Natural killer cell (primary cell): Measurements from ENCODE around the gene KCNF1. TPM values are rescaled to one million over a fixed set of nuclear protein-coding genes. Genes with fewer than 3 reads are reported as not detected.

Experiments used
- ATAC-seq, 3 donors: fragments of 150-1000 bp in 2 of 3; fragments of 200-7000 bp in 1 of 3; cut with Tn5 transposase; 1 replicate in 1 of 3; 2 replicates in 2 of 3; pipeline ENCODE4 v1.10.0; 2021; ENCODE audit warnings: mild to moderate bottlenecking in 2 of 3, moderate library complexity in 2 of 3
- DNase-seq, 2 donors: peaks; one replicate each; pipeline versions ENCODE4 v3.0.0 to v3.0.0-alpha.2; 2013 to 2021; ENCODE audit warnings: mixed read lengths in 1 of 2
- H3K27ac ChIP-seq: one replicate; pipeline ENCODE4 v1.5.1; 2013; ENCODE audit warnings: mild to moderate bottlenecking, low read length
- H3K27me3 ChIP-seq: one replicate; pipeline ENCODE4 v1.6.1; 2013; ENCODE audit warnings: low read length; ENCODE audit not compliant: control insufficient read depth, insufficient read depth
- H3K36me3 ChIP-seq: one replicate; pipeline ENCODE4 v1.6.1; 2013; ENCODE audit warnings: low read length; ENCODE audit not compliant: control insufficient read depth, insufficient read depth
- H3K4me1 ChIP-seq: one replicate; pipeline ENCODE4 v1.6.1; 2013; ENCODE audit warnings: low read length; ENCODE audit not compliant: control insufficient read depth, insufficient read depth
- H3K4me3 ChIP-seq: one replicate; pipeline ENCODE4 v1.5.1; 2013; ENCODE audit warnings: low read length
- H3K9me3 ChIP-seq: one replicate; pipeline ENCODE4 v1.6.1; 2013; ENCODE audit warnings: low read length; ENCODE audit not compliant: control insufficient read depth, insufficient read depth
- H3K27ac Mint-ChIP-seq, 2 donors: one replicate each; pipeline ENCODE4 v1.8.0; 2022; ENCODE audit warnings: mild to moderate bottlenecking in 2 of 2, mixed read lengths in 2 of 2, moderate library complexity in 1 of 2
- H3K27me3 Mint-ChIP-seq, 2 donors: one replicate each; pipeline ENCODE4 v1.8.0; 2022; ENCODE audit warnings: low read depth in 2 of 2, mixed read lengths in 2 of 2
- H3K36me3 Mint-ChIP-seq: one replicate; pipeline ENCODE4 v1.8.0; 2022; ENCODE audit warnings: mixed read lengths
- H3K4me1 Mint-ChIP-seq, 2 donors: one replicate each; pipeline ENCODE4 v1.8.0; 2022; ENCODE audit warnings: mixed read lengths in 2 of 2
- H3K4me3 Mint-ChIP-seq: one replicate; pipeline ENCODE4 v1.8.0; 2022; ENCODE audit warnings: mild to moderate bottlenecking, moderate library complexity, mixed read lengths
- H3K9me3 Mint-ChIP-seq, 2 donors: one replicate each; pipeline ENCODE4 v1.8.0; 2022; ENCODE audit warnings: mixed read lengths in 2 of 2
- CTCF ChIP-seq: fragments of 200-600 bp; IDR thresholded peaks from one replicate; pipeline ENCODE4 v1.8.0; 2022; ENCODE audit warnings: antibody characterized with exemption
- WGBS: methylation state at CpG from one replicate; pipeline ENCODE4 v1.1.7; 2013; ENCODE audit warnings: missing lambda C conversion rate; ENCODE audit not compliant: insufficient coverage; 5-methylcytosine and 5-hydroxymethylcytosine counted together
- intact Hi-C: fragments of 100-400 bp; cut with micrococcal nuclease; formaldehyde crosslinking; loops from one replicate; pipeline ENCODE4 v1.14.2; 2022
- total RNA-seq, 4 donors: library from RNA; stranded (reverse); fragments of 120-200 nt in 1 of 4; gene quantifications; one replicate each; pipeline versions ENCODE4 v1.2.3 to v1.2.4, GENCODE V29; 2013 to 2022

Gene KCNF1
- total RNA-seq, 3 donors from 2014 or later (not counting 1 experiment from before 2014, with no cell fraction given) = not detected

GRCh38 chr2:10918661-10919409 lies 7.1 kb downstream of the KCNF1 start:
- TF ChIP-seq CTCF = no peak

GRCh38 chr2:10919410-10919770 lies 7.7 kb downstream of the KCNF1 start:
- DNase-seq (no peak), ATAC-seq (no peak)
- H3K9me3 Mint-ChIP-seq = no peaks in the 10 kb centered on the region
- Histone ChIP-seq H3K36me3 (no peaks in the 10 kb centered on the region), H3K27me3 (no peaks in the 10 kb centered on the region), H3K9me3 (no peaks in the 10 kb centered on the region), H3K27ac (no peak overlapping the region), H3K4me3 (no peak overlapping the region), H3K4me1 (no peaks in the 10 kb centered on the region)
- no peak overlapping the region for H3K27ac Mint-ChIP-seq
- intact Hi-C loops = no loop called here
- H3K36me3 Mint-ChIP-seq = no peaks in the 10 kb centered on the region
- no peak overlapping the region for H3K4me3 Mint-ChIP-seq
- WGBS = 88% methylated on average over 9 of the region's 9 CpGs
- peaks cover 10 to 21% of the 10 kb centered on the region in 2 donors for H3K27me3 Mint-ChIP-seq
- no peak for TF ChIP-seq CTCF
- no peaks in the 10 kb centered on the region for H3K4me1 Mint-ChIP-seq

More at GRCh38 chr2:10918661-10919409, 7.1 kb downstream of the KCNF1 start:
- no peaks in the 10 kb centered on the region for H3K9me3 ChIP-seq
- no peaks in the 10 kb centered on the region for H3K36me3 ChIP-seq
- intact Hi-C loops = no loop called here
- no peaks in the 10 kb centered on the region for H3K9me3 Mint-ChIP-seq
- no peak overlapping the region for H3K27ac Mint-ChIP-seq
- H3K4me3 ChIP-seq = no peak overlapping the region
- H3K27me3 ChIP-seq = no peaks in the 10 kb centered on the region
- no peaks in the 10 kb centered on the region for H3K36me3 Mint-ChIP-seq
- no peak overlapping the region for H3K4me3 Mint-ChIP-seq
- H3K27ac ChIP-seq = no peak overlapping the region
- WGBS = 92% methylated on average over 20 of the region's 20 CpGs
- peaks cover 11 to 22% of the 10 kb centered on the region in 2 donors for H3K27me3 Mint-ChIP-seq
- no peaks in the 10 kb centered on the region for H3K4me1 Mint-ChIP-seq
- DNase-seq (no peak), ATAC-seq (no peak)
- no peaks in the 10 kb centered on the region for H3K4me1 ChIP-seq

GRCh38 chr2:10919771-10920621 lies 8.3 kb downstream of the KCNF1 start:
- no peaks in the 10 kb centered on the region for H3K4me1 ChIP-seq
- H3K4me3 ChIP-seq = no peak overlapping the region
- Mint-ChIP-seq H3K4me3 (no peak overlapping the region), H3K27ac (no peak overlapping the region), H3K9me3 (no peaks in the 10 kb centered on the region), H3K4me1 (no peaks in the 10 kb centered on the region), H3K27me3 (peaks cover 5 to 15% of the 10 kb centered on the region in 2 donors), H3K36me3 (no peaks in the 10 kb centered on the region)
- no peak overlapping the region for H3K27ac ChIP-seq
- no peaks in the 10 kb centered on the region for H3K9me3 ChIP-seq
- intact Hi-C loops = no loop called here
- DNase-seq (no peak), ATAC-seq (no peak)
- WGBS = 52% methylated on average over 19 of the region's 20 CpGs
- H3K36me3 ChIP-seq = no peaks in the 10 kb centered on the region
- no peaks in the 10 kb centered on the region for H3K27me3 ChIP-seq
- TF ChIP-seq CTCF = no peak
